IMR-90 (cell line): Measurements from ENCODE around the gene KDELR1.

ENCODE experiments used
- CEBPB ChIP-seq: IDR thresholded peaks from 2 replicates; pipeline ENCODE4 v1.6.1; 2012; ENCODE audit warnings: low read depth, low read length, improper control_type of control experiment
- CHD1 ChIP-seq: IDR thresholded peaks from 2 replicates; pipeline ENCODE4 v1.6.1; 2012; ENCODE audit warnings: low read depth, low read length, improper control_type of control experiment
- ELK1 ChIP-seq: fragments of 150-350 bp; IDR thresholded peaks from 2 replicates; pipeline ENCODE4 v1.6.1; 2016; ENCODE audit warnings: low read depth, mild to moderate bottlenecking, low read length, moderate library complexity, borderline replicate concordance
- FOS ChIP-seq: fragments of 150-350 bp; IDR thresholded peaks from 2 replicates; pipeline ENCODE4 v1.6.1; 2016; ENCODE audit warnings: low read depth, low read length
- MAFK ChIP-seq: IDR thresholded peaks from 2 replicates; pipeline ENCODE4 v1.6.1; 2012; ENCODE audit warnings: low read depth, low read length, improper control_type of control experiment
- MAZ ChIP-seq: IDR thresholded peaks from 2 replicates; pipeline ENCODE4 v1.6.1; 2012; ENCODE audit warnings: low read depth, mild to moderate bottlenecking, low read length, improper control_type of control experiment, moderate library complexity, borderline replicate concordance
- NFE2L2 ChIP-seq: fragments of 150-350 bp; IDR thresholded peaks from 2 replicates; pipeline ENCODE4 v1.6.1; 2016; ENCODE audit warnings: low read depth, mild to moderate bottlenecking, low read length
- POLR2A ChIP-seq: IDR thresholded peaks from 2 replicates; pipeline ENCODE4 v1.6.1; 2012; ENCODE audit warnings: mild to moderate bottlenecking, low read depth, low read length
- RAD21 ChIP-seq: IDR thresholded peaks from 2 replicates; pipeline ENCODE4 v1.6.1; 2012; ENCODE audit warnings: low read length, improper control_type of control experiment
- TF ChIP-seq, protein P1 (sequence below): conservative IDR thresholded peaks from 2 replicates; pipeline ENCODE4 v1.5.1; 2012; ENCODE audit warnings: mild to moderate bottlenecking, low read depth, low read length, improper control_type of control experiment

DNA sequence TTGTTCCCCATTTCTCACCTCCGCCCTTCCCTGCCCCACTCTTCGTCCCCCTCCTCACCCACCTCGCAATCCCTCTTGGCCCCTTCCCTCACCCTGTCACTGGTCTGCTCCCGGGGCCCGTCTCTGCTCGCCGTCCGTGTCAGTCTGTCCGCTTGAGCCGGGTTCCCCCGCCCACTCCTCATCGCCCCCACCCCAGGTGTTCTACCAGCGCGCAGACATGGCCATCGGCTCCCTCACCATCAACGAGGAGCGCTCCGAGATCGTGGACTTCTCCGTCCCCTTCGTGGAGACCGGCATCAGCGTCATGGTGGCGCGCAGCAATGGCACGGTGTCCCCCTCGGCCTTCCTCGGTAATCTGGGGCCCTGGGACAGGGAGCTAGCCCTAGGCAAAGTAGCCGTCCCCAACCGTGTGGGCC, 24.5 kb upstream of the KDELR1 start:
- TF ChIP-seq POLR2A (no peak), MAZ (no peak), ELK1 (no peak), FOS (no peak), CHD1 (no peak), CEBPB (no peak), NFE2L2 (no peak), RAD21 (no peak), MAFK (no peak)
- TF ChIP-seq, protein P1, sequence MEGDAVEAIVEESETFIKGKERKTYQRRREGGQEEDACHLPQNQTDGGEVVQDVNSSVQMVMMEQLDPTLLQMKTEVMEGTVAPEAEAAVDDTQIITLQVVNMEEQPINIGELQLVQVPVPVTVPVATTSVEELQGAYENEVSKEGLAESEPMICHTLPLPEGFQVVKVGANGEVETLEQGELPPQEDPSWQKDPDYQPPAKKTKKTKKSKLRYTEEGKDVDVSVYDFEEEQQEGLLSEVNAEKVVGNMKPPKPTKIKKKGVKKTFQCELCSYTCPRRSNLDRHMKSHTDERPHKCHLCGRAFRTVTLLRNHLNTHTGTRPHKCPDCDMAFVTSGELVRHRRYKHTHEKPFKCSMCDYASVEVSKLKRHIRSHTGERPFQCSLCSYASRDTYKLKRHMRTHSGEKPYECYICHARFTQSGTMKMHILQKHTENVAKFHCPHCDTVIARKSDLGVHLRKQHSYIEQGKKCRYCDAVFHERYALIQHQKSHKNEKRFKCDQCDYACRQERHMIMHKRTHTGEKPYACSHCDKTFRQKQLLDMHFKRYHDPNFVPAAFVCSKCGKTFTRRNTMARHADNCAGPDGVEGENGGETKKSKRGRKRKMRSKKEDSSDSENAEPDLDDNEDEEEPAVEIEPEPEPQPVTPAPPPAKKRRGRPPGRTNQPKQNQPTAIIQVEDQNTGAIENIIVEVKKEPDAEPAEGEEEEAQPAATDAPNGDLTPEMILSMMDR = no peak
